RWPE2 (cell line): ENCODE data around the gene IPCEF1.

Source experiments
- ATAC-seq: fragments of 200-7000 bp; cut with Tn5 transposase; 3 replicates; pipeline ENCODE4 v1.9.1; 2021; ENCODE audit warnings: low read depth
- DNase-seq: peaks from one replicate; pipeline ENCODE4 v3.0.0-alpha.2; 2020; ENCODE audit warnings: low spot score
- H3K27ac ChIP-seq: fragments of 450-650 bp; 2 replicates; pipeline ENCODE4 v1.5.1; 2017; ENCODE audit warnings: mild to moderate bottlenecking; ENCODE audit not compliant: poor library complexity, severe bottlenecking
- H3K27me3 ChIP-seq: fragments of 250-450 bp; sonication (Bioruptor Pico); 2 replicates; pipeline ENCODE4 v1.5.1; 2021; ENCODE audit warnings: mild to moderate bottlenecking, moderate library complexity; ENCODE audit not compliant: insufficient read depth, poor library complexity, severe bottlenecking
- H3K36me3 ChIP-seq: fragments of 250-450 bp; sonication (Bioruptor Pico); 2 replicates; pipeline ENCODE4 v1.5.1; 2020; ENCODE audit warnings: low read depth, mild to moderate bottlenecking, moderate library complexity
- H3K4me1 ChIP-seq: fragments of 250-450 bp; sonication (Bioruptor Pico); 2 replicates; pipeline ENCODE4 v1.5.1; 2021; ENCODE audit warnings: mild to moderate bottlenecking, moderate library complexity; ENCODE audit not compliant: insufficient read depth, poor library complexity, severe bottlenecking
- H3K4me3 ChIP-seq: fragments of 250-450 bp; sonication (Bioruptor Pico); 2 replicates; pipeline ENCODE4 v1.5.1; 2021; ENCODE audit warnings: mild to moderate bottlenecking, moderate library complexity; ENCODE audit not compliant: severe bottlenecking
- H3K9me3 ChIP-seq: fragments of 250-450 bp; sonication (Bioruptor Pico); 2 replicates; pipeline ENCODE4 v1.5.1; 2021; ENCODE audit warnings: mild to moderate bottlenecking, moderate library complexity; ENCODE audit not compliant: severe bottlenecking
- TF ChIP-seq, protein P1 (sequence below): fragments of 450-650 bp; IDR thresholded peaks from one replicate; pipeline ENCODE4 v1.5.1; 2017; ENCODE audit warnings: mild to moderate bottlenecking, moderate library complexity; ENCODE audit not compliant: poor library complexity, severe bottlenecking

IPCEF1 gene

DNA sequence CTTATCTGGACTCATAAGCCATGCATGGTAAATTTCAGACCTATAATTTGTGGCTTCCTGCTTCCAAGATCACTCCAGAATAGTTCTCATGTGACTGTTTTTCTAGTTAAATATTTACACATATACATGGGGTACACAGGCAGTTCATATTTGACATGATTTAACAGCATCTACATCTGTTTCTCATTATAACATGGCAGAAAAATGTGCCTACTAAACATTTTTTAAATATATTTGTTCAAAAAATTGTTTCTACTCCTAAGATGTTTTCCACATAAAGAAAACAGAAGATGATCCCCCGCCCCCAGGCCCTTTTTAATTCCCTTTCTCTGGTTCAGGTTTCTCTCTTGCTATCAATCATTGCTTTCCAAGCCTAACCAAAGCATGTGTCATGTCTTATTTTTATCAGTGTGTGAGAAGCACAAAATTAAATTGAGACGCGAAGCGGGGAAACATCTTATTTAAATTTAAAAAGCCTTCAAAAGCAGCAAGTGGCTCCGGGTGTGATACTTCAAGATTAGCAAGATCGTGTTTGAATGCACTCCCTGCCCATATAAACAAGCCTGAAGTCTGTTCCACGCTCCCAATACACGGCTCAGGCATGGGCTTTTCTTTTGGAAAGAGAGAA, 37.3 kb downstream of the IPCEF1 start:
- DNase-seq = no peak
- no peak for ATAC-seq
- Histone ChIP-seq H3K36me3 (no peaks in the 10 kb centered on the region), H3K4me3 (no peak overlapping the region), H3K27me3 (no peaks in the 10 kb centered on the region), H3K27ac (no peak overlapping the region), H3K4me1 (peaks cover 5% of the 10 kb centered on the region), H3K9me3 (no peaks in the 10 kb centered on the region)
- TF ChIP-seq, protein P1, sequence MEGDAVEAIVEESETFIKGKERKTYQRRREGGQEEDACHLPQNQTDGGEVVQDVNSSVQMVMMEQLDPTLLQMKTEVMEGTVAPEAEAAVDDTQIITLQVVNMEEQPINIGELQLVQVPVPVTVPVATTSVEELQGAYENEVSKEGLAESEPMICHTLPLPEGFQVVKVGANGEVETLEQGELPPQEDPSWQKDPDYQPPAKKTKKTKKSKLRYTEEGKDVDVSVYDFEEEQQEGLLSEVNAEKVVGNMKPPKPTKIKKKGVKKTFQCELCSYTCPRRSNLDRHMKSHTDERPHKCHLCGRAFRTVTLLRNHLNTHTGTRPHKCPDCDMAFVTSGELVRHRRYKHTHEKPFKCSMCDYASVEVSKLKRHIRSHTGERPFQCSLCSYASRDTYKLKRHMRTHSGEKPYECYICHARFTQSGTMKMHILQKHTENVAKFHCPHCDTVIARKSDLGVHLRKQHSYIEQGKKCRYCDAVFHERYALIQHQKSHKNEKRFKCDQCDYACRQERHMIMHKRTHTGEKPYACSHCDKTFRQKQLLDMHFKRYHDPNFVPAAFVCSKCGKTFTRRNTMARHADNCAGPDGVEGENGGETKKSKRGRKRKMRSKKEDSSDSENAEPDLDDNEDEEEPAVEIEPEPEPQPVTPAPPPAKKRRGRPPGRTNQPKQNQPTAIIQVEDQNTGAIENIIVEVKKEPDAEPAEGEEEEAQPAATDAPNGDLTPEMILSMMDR = no peak

DNA sequence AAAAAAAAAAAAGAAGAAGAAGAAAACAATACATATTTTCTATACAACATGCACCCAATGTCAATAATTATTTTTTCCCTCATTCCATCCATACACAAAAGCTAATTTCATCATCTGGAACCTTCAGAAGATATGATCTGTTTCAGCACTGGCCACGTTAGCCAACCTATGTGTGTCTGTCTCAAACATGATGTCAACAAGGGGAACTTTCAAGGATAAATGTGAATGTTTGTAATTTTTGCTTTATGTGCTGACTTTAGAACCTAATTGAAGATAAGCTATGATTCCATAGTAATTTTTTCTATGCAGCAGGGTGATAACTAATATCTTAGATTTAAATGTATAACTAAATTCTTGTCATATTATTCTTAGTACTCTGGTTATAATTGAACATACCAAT, 37.9 kb downstream of the IPCEF1 start:
- Histone ChIP-seq H3K9me3 (no peaks in the 10 kb centered on the region), H3K27ac (no peak overlapping the region), H3K4me1 (peaks cover 5% of the 10 kb centered on the region), H3K36me3 (no peaks in the 10 kb centered on the region), H3K4me3 (no peak overlapping the region), H3K27me3 (no peaks in the 10 kb centered on the region)
- TF ChIP-seq, protein P1 = no peak
- ATAC-seq (no peak), DNase-seq (no peak)

GRCh38 chr6:154316131-154316530, 40.5 kb downstream of the IPCEF1 start:
- Histone ChIP-seq H3K4me1 (peaks cover 5% of the 10 kb centered on the region), H3K27ac (no peak overlapping the region), H3K4me3 (no peak overlapping the region), H3K9me3 (no peaks in the 10 kb centered on the region), H3K36me3 (no peaks in the 10 kb centered on the region), H3K27me3 (no peaks in the 10 kb centered on the region)
- DNase-seq (no peak), ATAC-seq (no peak)
- TF ChIP-seq, protein P1 = no peak

DNA sequence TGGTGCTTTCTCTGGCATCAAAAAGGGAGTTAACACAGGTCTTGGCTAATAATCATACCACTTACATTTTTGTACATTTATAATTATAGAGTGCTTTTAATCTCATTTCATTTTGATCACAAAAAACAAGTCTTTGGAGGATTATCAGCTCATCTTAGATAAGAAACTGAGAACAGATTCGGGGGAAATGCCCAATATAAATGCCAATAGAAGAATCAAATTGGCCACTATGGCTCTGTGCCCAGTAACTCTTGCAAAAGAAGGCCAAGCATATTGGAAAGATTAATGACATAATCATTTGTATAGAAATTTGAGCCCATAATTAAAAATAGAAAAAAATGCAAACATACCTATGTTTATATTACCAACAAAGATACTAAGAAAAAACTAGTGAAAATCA, 42.5 kb downstream of the IPCEF1 start:
- ATAC-seq = no peak
- Histone ChIP-seq H3K36me3 (no peaks in the 10 kb centered on the region), H3K27me3 (no peaks in the 10 kb centered on the region), H3K27ac (no peak overlapping the region), H3K4me3 (no peak overlapping the region), H3K4me1 (peaks cover 5% of the 10 kb centered on the region), H3K9me3 (no peaks in the 10 kb centered on the region)
- no peak for DNase-seq
- TF ChIP-seq, protein P1 = no peak

DNA sequence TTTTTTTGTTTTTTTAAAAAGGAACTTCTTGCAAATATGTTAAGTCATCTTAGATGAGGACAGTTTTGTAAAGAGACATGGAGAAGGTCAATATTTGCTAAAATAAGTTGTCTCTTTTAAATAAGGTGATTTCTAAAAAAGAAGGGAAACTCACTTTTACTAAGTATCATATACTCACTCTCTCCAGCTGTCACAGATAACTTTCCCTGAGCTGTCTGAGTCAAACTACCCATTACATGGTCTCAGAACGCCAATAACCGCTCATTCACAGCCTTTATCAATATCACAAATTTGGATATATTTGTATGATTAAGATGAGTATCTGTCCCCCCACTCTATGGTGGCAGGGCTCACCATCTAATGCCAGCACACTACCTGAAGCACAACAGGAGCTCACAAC, 47.6 kb downstream of the IPCEF1 start:
- Histone ChIP-seq H3K4me1 (no peaks in the 10 kb centered on the region), H3K27me3 (no peaks in the 10 kb centered on the region), H3K36me3 (no peaks in the 10 kb centered on the region), H3K4me3 (no peak overlapping the region), H3K27ac (no peak overlapping the region), H3K9me3 (no peaks in the 10 kb centered on the region)
- TF ChIP-seq, protein P1 = no peak
- DNase-seq (no peak), ATAC-seq (no peak)
